ENCODE measurements around the gene ACSL6. TPM values are rescaled to one million over a fixed set of nuclear protein-coding genes. Genes with fewer than 3 reads are reported as not detected.

The ACSL6 gene
- total RNA-seq, 4 donors from 2014 or later, result 0.04 to 3.2 (median 1.1) TPM

- WGBS, 2 donors, result 33 to 36% methylated on average over 9 to 10 of the region's 10 CpGs
- no peak for TF ChIP-seq CTCF (IDR thresholded peaks at IDR 0.05)
- TF ChIP-seq POLR2A (IDR thresholded peaks at IDR 0.05), result no peak
- no peaks in the 10 kb centered on the region for H3K9me3 ChIP-seq
- H3K4me3 ChIP-seq, result no peak overlapping the region
- intact Hi-C loops (cut with DNase I), result no loop called here
- H3K27ac ChIP-seq, result no peak overlapping the region
- DNase-seq, result no peak
- no peaks in the 10 kb centered on the region for H3K36me3 ChIP-seq
- H3K4me1 ChIP-seq, result no peaks in the 10 kb centered on the region
- H3K27me3 ChIP-seq, result peaks cover 0 to 39% (median 0%) of the 10 kb centered on the region in 4 donors
Observed at GRCh38 chr5:132017738-132018625, 6.5 kb upstream of the ACSL6 start.

GRCh38 chr5:132017316-132017715, 5.9 kb upstream of the ACSL6 start:
- no peak for DNase-seq
- no peak overlapping the region for H3K4me3 ChIP-seq
- H3K27ac ChIP-seq, result no peak overlapping the region
- no peaks in the 10 kb centered on the region for H3K4me1 ChIP-seq
- peaks cover 0 to 42% (median 0%) of the 10 kb centered on the region in 4 donors for H3K27me3 ChIP-seq
- 36 to 47% methylated on average over 4 of the region's 4 CpGs for WGBS, 2 donors
- no peak for TF ChIP-seq CTCF (IDR thresholded peaks at IDR 0.05)
- no peak for TF ChIP-seq POLR2A (IDR thresholded peaks at IDR 0.05)
- intact Hi-C loops (cut with DNase I), result no loop called here
- no peaks in the 10 kb centered on the region for H3K36me3 ChIP-seq
- H3K9me3 ChIP-seq, result no peaks in the 10 kb centered on the region

DNA sequence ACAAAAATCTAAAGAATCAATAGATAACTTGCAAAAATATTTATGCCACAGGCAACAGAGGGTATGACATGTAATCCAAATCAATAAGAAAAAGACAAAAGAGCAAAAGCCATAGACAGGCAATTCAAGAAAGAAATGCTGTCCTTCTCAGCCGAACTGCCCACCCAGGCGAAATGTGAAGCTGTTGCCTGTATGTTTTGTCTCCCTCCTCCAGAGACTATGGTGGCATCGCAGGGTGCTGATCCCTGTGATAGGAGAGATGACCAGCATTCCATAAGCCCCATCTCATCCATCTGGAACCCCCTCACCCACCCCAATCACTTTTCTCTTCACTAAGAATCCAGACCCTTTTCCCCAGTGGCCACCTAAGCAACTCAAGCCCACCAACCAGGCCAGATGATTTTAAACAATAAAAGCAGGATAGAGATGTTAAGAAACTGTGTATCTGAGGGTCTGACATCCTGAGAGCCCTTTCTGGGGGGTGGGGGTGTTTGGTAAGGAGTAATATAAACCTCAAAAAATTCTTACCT, 5.3 kb upstream of the ACSL6 start:
- TF ChIP-seq POLR2A (IDR thresholded peaks at IDR 0.05), result no peak
- TF ChIP-seq CTCF (IDR thresholded peaks at IDR 0.05), result no peak
- Histone ChIP-seq H3K4me1 (peaks cover 2 to 5% (median 3%) of the 10 kb centered on the region in 3 donors), H3K27me3 (peaks cover 0 to 47% (median 0%) of the 10 kb centered on the region in 4 donors), H3K9me3 (no peaks in the 10 kb centered on the region), H3K27ac (no peak overlapping the region), H3K4me3 (no peak overlapping the region), H3K36me3 (no peaks in the 10 kb centered on the region)
- whole genome bisulfite sequencing, 2 donors, result 85 to 90% methylated on average over 3 of the region's 3 CpGs
- DNase-seq, result no peak
- intact Hi-C loops (cut with DNase I), result no loop called here

DNA sequence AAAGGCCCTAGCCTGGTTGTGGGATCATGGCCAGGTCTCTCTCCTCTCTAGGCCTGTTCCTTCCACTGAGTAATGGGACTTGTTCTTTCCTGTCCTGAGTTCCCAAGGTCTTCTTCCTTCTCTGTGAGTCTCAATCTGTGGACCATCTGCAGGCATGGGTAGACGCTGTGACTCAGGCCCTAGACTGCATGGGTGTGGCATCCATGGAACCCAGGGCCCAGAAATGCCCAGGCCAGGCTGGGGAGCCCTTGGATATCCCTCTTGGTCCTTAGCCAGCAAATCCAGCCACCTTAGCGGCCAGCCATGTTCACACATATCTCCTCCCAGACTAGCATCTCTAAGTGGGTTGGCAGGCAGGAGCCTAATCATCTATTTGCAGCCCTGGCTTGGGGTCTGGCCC, 2.3 kb upstream of the ACSL6 start:
- peaks cover 9 to 27% (median 14%) of the 10 kb centered on the region in 3 donors for H3K4me1 ChIP-seq
- peaks cover 0 to 49% (median 0%) of the 10 kb centered on the region in 4 donors for H3K27me3 ChIP-seq
- TF ChIP-seq POLR2A (IDR thresholded peaks at IDR 0.05) (no peak), CTCF (IDR thresholded peaks at IDR 0.05) (no peak)
- H3K27ac ChIP-seq, result no peak overlapping the region
- no peak overlapping the region for H3K4me3 ChIP-seq
- no peaks in the 10 kb centered on the region for H3K9me3 ChIP-seq
- intact Hi-C loops (cut with DNase I), result no loop called here
- DNase-seq, result no peak
- H3K36me3 ChIP-seq, result no peaks in the 10 kb centered on the region
- WGBS, 2 donors, result 46 to 77% methylated on average over 2 of the region's 2 CpGs

DNA sequence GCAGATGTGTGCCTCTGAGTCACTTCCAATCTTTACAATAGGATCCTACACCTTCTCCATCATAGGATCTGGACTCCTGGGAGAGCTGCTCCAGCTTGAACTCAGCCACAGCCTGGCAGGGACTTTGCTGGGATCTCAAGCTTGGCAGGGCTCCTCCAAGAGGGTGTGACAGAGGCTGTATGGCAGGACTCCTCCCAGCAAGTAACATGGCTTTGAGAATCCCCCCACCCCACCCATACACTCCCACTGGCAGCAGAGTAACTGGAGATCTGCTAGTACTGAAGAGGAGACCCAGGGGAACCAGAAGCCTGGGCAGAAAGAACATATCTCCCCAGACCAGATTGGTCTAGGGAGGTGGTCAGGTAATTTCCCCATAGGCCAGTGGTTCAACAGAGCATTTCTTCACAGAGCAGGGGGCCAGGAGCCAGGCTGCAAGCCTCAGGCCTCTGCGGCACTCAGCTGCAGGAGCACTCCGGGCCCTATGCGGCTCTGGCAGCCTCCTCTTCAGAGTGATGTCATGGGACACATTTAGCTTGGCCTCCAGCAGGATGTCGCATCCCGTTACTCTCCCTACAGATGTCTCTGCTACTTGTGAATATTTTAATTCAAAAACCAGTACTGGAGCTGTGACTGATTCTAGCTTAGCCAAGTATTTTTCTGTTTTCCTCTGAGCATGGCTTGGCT, 1.7 kb upstream of the ACSL6 start:
- Histone ChIP-seq H3K4me3 (no peak overlapping the region), H3K4me1 (peaks cover 9 to 32% (median 14%) of the 10 kb centered on the region in 3 donors), H3K9me3 (no peaks in the 10 kb centered on the region), H3K27ac (no peak overlapping the region), H3K27me3 (peaks cover 0 to 45% (median 0%) of the 10 kb centered on the region in 4 donors), H3K36me3 (no peaks in the 10 kb centered on the region)
- no peak for TF ChIP-seq CTCF (IDR thresholded peaks at IDR 0.05)
- TF ChIP-seq POLR2A (IDR thresholded peaks at IDR 0.05), result no peak
- 73 to 88% methylated on average over 5 of the region's 5 CpGs for whole genome bisulfite sequencing, 2 donors
- intact Hi-C loops (cut with DNase I), result no loop called here
- DNase-seq, result no peak

All from esophagus squamous epithelium (tissue), 5 donors.